Measurements from ENCODE around the gene AEBP2. TPM values are rescaled to one million over a fixed set of nuclear protein-coding genes. Genes with fewer than 3 reads are reported as not detected.

Gene AEBP2
- total RNA-seq, result 20.3 and 33.6 TPM in 2 replicates

GRCh38 chr12:19439059-19440018 is at the start of gene AEBP2:
TSS of gene AEBP2 (plus strand) at chr12:19439492. CDS start at chr12:19439700, 208 bp downstream.

